Measurements from ENCODE around the gene SF3B4. TPM values are rescaled to one million over a fixed set of nuclear protein-coding genes. Genes with fewer than 3 reads are reported as not detected.

The SF3B4 gene
- total and polyA plus RNA-seq, 2 of the 4 experiments (the other 2 are of a cell fraction) = 6.6 to 64.4 TPM

GRCh38 chr1:149885339-149886120 is 42.1 kb downstream of the SF3B4 start:
- Histone ChIP-seq H4K5ac (ENCODE audit: low read depth, low read length) (no peak overlapping the region), H3K27me3 (ENCODE audit: control insufficient read depth, insufficient read depth, low read length) (no peaks in the 10 kb centered on the region), H3K4me1 (ENCODE audit: control insufficient read depth, insufficient read depth, low read length) (peaks cover 3% of the 10 kb centered on the region; the same call in 1 of the 2 replicates), H3K14ac (replicated peaks; ENCODE audit: low read depth, low read length) (peak overlapping the region; percentile 85), H3K18ac (ENCODE audit: low read depth, low read length) (peak overlapping the region; percentile 12; the same call in 1 of the 2 replicates), H3K4me3 (ENCODE audit: insufficient read depth, low read depth, low read length) (peak overlapping the region; percentile 47), H4K8ac (ENCODE audit: low read depth in 2 of 2, low read length in 2 of 2) (peak overlapping the region; percentile 22 to 47; a peak in 2 of 4 replicates), H2BK20ac (ENCODE audit: low read depth, low read length) (no peak overlapping the region), H3K9me3 (ENCODE audit: control insufficient read depth, insufficient read depth, low read length) (no peaks in the 10 kb centered on the region), H3K9me1 (ENCODE audit: insufficient read depth, low read length) (no peaks in the 10 kb centered on the region), H3K79me1 (ENCODE audit: low read depth in 1 of 2, low read length in 2 of 2) (peaks cover 3 to 19% of the 10 kb centered on the region in 2 experiments), H3K23ac (ENCODE audit: low read depth, low read length) (peak overlapping the region; percentile 90), H3K36me3 (ENCODE audit: control insufficient read depth, insufficient read depth, low read length) (no peaks in the 10 kb centered on the region), H2BK5ac (ENCODE audit: low read depth, low read length, poor library complexity, severe bottlenecking) (peak overlapping the region; percentile 53), H3K4me2 (ENCODE audit: low read depth, low read length) (peak overlapping the region; percentile 97), H2AK5ac (ENCODE audit: low read depth, low read length) (peak overlapping the region; percentile 46), H2BK120ac (ENCODE audit: low read depth, low read length) (peak overlapping the region; percentile 43; the same call in 1 of the 2 replicates), H3K56ac (ENCODE audit: extremely low read depth, insufficient read depth, low read length) (peak overlapping the region; percentile 71), H4K91ac (ENCODE audit: insufficient read depth, low read depth, low read length) (peak overlapping the region; percentile 13), H2BK15ac (ENCODE audit: low read depth, low read length) (no peak overlapping the region; the same call in 2 of the 3 replicates), H2AK9ac (replicated peaks; ENCODE audit: low read depth, low read length, poor library complexity) (peak overlapping the region; percentile 49), H4K20me1 (ENCODE audit: insufficient read depth, low read length) (peaks cover 15% of the 10 kb centered on the region), H2AFZ (replicated peaks; ENCODE audit: low read length, poor library complexity) (peak overlapping the region; percentile 75), H3K4ac (ENCODE audit: low read depth, low read length) (peak overlapping the region; percentile 49), H3K9ac (ENCODE audit: low read depth, low read length) (peak overlapping the region; percentile 64), H3K27ac (ENCODE audit: insufficient read depth, low read length) (peak overlapping the region; percentile 65)
- 0% methylated on average over 16 of the region's 36 CpGs; no CpG with 5 or more reads in 1 of the 2 experiments for WGBS, 2 experiments (ENCODE audit: extremely low coverage in 2 of 2, insufficient read length in 1 of 2)
- CTCF ChIA-PET = no interaction called here
- peak; percentile 84 for DNase-seq
- dilution Hi-C loops (cut with HindIII; ENCODE audit: low sequenced_read_pairs, unreplicated experiment) (no loop called here), intact Hi-C loops (cut with micrococcal nuclease) (no loop called here), in situ Hi-C loops (cut with MboI; ENCODE audit: low sequenced_read_pairs) (no loop called here)
- ATAC-seq (ENCODE audit: low read depth) = peak; percentile 18
- no TSS peak for BruUV-seq (replicated peaks)
- POLR2A ChIA-PET (ENCODE audit: unreplicated experiment) = interaction anchor here (0.6 to 2.9 kb wide), 4 partner anchors 37 to 725 kb away, joined by 3 to 16 read pairs (median 4); no protein-coding TSS in a partner anchor
- TF ChIP-seq MAFK (IDR thresholded peaks at IDR 0.05; ENCODE audit: low read depth, low read length) = no peak
- TF ChIP-seq CTCF (conservative IDR thresholded peaks at IDR 0.05; ENCODE audit: low read depth, low read length) = no peak
- no peak for TF ChIP-seq CEBPB (IDR thresholded peaks at IDR 0.05; ENCODE audit: low read depth, low read length)
- TF ChIP-seq POLR2A (IDR thresholded peaks at IDR 0.05; ENCODE audit: low read depth, low read length) = peak; percentile 91
- peak; percentile 31; the same call in 1 of the 2 replicates for TF ChIP-seq MXI1 (IDR thresholded peaks at IDR 0.05; ENCODE audit: borderline replicate concordance, low read depth, low read length)
- no peak for TF ChIP-seq RAD21 (IDR thresholded peaks at IDR 0.05; ENCODE audit: low read length)
- TF ChIP-seq SMC3 (IDR thresholded peaks at IDR 0.05; ENCODE audit: low read depth, low read length) = no peak
- no peak for TF ChIP-seq BHLHE40 (IDR thresholded peaks at IDR 0.05; ENCODE audit: low read depth, low read length)
- TF ChIP-seq MAZ (IDR thresholded peaks at IDR 0.05; ENCODE audit: borderline replicate concordance, low read depth, low read length) = peak; percentile 33
- no peak for TF ChIP-seq RFX5 (IDR thresholded peaks at IDR 0.05; ENCODE audit: low read depth, low read length)
- no peak for TF ChIP-seq ELK1 (IDR thresholded peaks at IDR 0.05; ENCODE audit: borderline replicate concordance, low read depth, low read length)
